SJSA1 (cell line): Measurements from ENCODE around the gene LYPD3. TPM values are rescaled to one million over a fixed set of nuclear protein-coding genes. Genes with fewer than 3 reads are reported as not detected.
"Not testable (repeated sequence)": the region's sequence is repeated elsewhere in the genome, so short reads cannot be mapped to it uniquely, and the experiment has no call there.

Experiments
- DNase-seq, 2 experiments: peaks; one replicate each; pipeline ENCODE4 v3.0.0-alpha.2; 2015 to 2020; ENCODE audit warnings: low spot score in 2 of 2, low read depth in 1 of 2
- H3K27ac ChIP-seq: fragments of 250-450 bp; sonication (Bioruptor Pico); 2 replicates; pipeline ENCODE4 v1.5.1; 2020; ENCODE audit warnings: mild to moderate bottlenecking, moderate library complexity
- H3K27me3 ChIP-seq: fragments of 250-450 bp; sonication (Bioruptor Pico); replicated peaks from 2 replicates; pipeline ENCODE4 v1.5.1; 2020; ENCODE audit warnings: mild to moderate bottlenecking, moderate library complexity
- H3K36me3 ChIP-seq: fragments of 250-450 bp; sonication (Bioruptor Pico); 2 replicates; pipeline ENCODE4 v1.5.1; 2020; ENCODE audit warnings: mild to moderate bottlenecking
- H3K4me1 ChIP-seq: fragments of 250-450 bp; sonication (Bioruptor Pico); replicated peaks from 2 replicates; pipeline ENCODE4 v1.6.1; 2021; ENCODE audit warnings: mild to moderate bottlenecking
- H3K4me3 ChIP-seq: fragments of 250-450 bp; sonication (Bioruptor Pico); 2 replicates; pipeline ENCODE4 v1.5.1; 2020; ENCODE audit warnings: mild to moderate bottlenecking
- H3K9me3 ChIP-seq: fragments of 250-450 bp; sonication (Bioruptor Pico); replicated peaks from 2 replicates; pipeline ENCODE4 v1.5.1; 2020; ENCODE audit warnings: mild to moderate bottlenecking
- total RNA-seq: library from RNA; depleted of rRNA; stranded (reverse); fragments of >200 nt; shearing (Covaris generic); gene quantifications from 2 replicates; pipeline ENCODE4 v1.2.3, GENCODE V29; 2014

LYPD3 gene
- total RNA-seq, 1 experiment from 2014 or later: 0.13 TPM

DNA sequence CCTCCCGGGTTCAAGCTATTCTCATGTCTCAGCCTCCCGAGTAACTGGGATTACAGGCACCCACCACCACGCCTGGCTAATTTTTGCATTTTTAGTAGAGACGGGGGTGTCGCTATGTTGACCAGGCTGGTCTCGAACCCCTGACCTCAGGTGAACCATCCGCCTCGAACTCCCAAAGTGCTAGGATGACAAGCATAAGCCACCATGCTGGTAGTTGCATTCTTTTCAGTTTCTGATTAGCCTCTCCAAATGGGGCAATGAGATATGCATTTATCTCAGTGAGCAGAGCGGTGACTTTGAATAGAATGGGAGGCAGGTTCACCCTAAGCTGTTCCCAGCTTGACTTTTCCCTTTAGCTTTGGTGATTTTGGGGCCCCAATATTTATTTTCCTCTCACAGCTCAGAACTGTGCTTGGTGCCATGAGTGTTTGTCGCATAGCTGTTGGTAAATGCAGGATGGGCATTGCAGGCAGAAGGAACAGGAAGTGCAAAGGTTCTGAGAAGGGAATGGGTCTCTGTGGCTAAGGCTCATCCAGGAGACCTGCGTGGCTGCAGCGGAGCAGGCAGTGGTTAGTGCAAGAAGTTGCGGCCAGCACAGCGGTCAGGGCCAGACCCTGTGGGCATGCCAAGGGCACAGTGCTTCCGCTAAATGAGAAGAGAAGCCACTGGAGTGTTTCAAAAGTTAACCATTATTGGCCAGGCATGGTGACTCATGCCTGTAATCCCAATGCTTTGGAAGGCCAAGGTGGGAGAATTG lies 20.7 kb downstream of the LYPD3 start:
- H3K36me3 ChIP-seq: no peaks in the 10 kb centered on the region
- no peak overlapping the region for H3K4me3 ChIP-seq
- no peaks in the 10 kb centered on the region for H3K4me1 ChIP-seq
- no peak for DNase-seq
- H3K27me3 ChIP-seq: no peaks in the 10 kb centered on the region
- no peaks in the 10 kb centered on the region for H3K9me3 ChIP-seq
- no peak overlapping the region for H3K27ac ChIP-seq

GRCh38 chr19:43444091-43444490 lies 21.3 kb downstream of the LYPD3 start:
- not testable (repeated sequence) for H3K4me1 ChIP-seq, H3K9me3 ChIP-seq, H3K36me3 ChIP-seq, DNase-seq, H3K4me3 ChIP-seq, H3K27me3 ChIP-seq, H3K27ac ChIP-seq

GRCh38 chr19:43441716-43442115 lies 23.7 kb downstream of the LYPD3 start:
- no peaks in the 10 kb centered on the region for H3K27me3 ChIP-seq
- H3K36me3 ChIP-seq: no peaks in the 10 kb centered on the region
- H3K27ac ChIP-seq: no peak overlapping the region
- no peak overlapping the region for H3K4me3 ChIP-seq
- H3K4me1 ChIP-seq: peaks cover 9% of the 10 kb centered on the region
- DNase-seq: no peak
- no peaks in the 10 kb centered on the region for H3K9me3 ChIP-seq

DNA sequence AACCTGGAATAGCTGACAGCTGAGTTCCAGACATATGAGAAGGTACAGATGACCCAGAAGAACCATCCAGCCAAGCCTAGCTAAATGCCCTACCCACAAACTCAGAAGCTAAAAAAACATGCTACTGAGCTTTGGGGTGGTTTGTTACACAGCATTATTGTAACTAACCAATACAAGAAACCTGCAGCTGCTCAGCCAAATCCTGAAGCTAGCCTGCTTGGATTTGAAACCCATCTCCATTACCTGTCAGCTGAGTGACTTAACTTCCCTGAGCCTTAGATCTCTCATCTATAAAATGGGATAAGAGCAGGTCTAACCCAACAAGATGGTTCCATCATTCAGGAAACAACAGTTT lies 25.7 kb downstream of the LYPD3 start:
- Histone ChIP-seq H3K27me3 (no peaks in the 10 kb centered on the region), H3K4me3 (no peak overlapping the region), H3K9me3 (no peaks in the 10 kb centered on the region), H3K36me3 (no peaks in the 10 kb centered on the region), H3K27ac (no peak overlapping the region), H3K4me1 (peaks cover 9% of the 10 kb centered on the region)
- DNase-seq: no peak

GRCh38 chr19:43439032-43439708 lies 26.2 kb downstream of the LYPD3 start:
- Histone ChIP-seq H3K27ac (peak overlapping the region; percentile 34), H3K27me3 (no peaks in the 10 kb centered on the region), H3K9me3 (no peaks in the 10 kb centered on the region), H3K4me3 (no peak overlapping the region), H3K4me1 (peaks cover 9% of the 10 kb centered on the region), H3K36me3 (no peaks in the 10 kb centered on the region)
- DNase-seq: peak in 1 of 2 experiments; percentile 22

DNA sequence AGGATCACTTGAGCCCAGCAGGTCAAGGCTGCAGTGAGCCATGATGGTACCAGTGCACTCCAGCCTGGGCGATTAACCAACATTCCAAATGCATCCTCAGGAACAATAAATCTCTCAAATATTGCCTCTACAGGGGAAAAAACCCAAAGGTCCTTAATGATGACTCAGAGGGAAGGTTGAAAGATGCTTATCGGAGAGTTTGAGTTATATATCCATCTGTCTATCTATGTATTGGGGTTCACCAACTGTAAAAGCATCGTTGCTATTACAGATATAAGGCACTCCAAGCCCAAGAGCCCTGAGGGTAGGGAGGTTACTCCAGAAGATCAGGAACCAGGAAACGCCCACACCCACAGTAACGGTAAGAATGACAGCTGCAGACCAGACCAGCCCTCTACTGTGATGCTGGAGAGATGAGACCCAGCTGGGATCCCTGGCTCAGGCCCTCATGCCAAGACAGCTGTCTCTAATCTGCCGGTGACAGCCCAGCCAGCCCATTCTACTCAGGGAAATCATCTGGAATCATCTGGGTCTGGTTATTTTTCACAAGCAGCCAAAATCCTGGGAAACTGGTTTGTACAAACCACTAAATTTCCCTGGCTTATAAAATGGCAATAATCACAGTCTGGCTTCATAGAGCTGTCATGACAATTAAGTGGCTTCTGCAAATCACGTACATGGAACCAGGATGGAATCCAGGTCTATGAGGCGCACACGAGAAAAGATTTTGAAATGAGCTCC lies 26.9 kb downstream of the LYPD3 start:
- H3K4me3 ChIP-seq: no peak overlapping the region
- peaks cover 12% of the 10 kb centered on the region for H3K4me1 ChIP-seq
- no peaks in the 10 kb centered on the region for H3K36me3 ChIP-seq
- no peaks in the 10 kb centered on the region for H3K9me3 ChIP-seq
- H3K27ac ChIP-seq: peak overlapping the region; percentile 34
- DNase-seq: peak in 1 of 2 experiments; percentile 6
- no peaks in the 10 kb centered on the region for H3K27me3 ChIP-seq

GRCh38 chr19:43437712-43438111 lies 27.7 kb downstream of the LYPD3 start:
- no peak overlapping the region for H3K27ac ChIP-seq
- DNase-seq: no peak
- no peak overlapping the region for H3K4me3 ChIP-seq
- H3K4me1 ChIP-seq: peaks cover 16% of the 10 kb centered on the region
- no peaks in the 10 kb centered on the region for H3K36me3 ChIP-seq
- no peaks in the 10 kb centered on the region for H3K27me3 ChIP-seq
- no peaks in the 10 kb centered on the region for H3K9me3 ChIP-seq

DNA sequence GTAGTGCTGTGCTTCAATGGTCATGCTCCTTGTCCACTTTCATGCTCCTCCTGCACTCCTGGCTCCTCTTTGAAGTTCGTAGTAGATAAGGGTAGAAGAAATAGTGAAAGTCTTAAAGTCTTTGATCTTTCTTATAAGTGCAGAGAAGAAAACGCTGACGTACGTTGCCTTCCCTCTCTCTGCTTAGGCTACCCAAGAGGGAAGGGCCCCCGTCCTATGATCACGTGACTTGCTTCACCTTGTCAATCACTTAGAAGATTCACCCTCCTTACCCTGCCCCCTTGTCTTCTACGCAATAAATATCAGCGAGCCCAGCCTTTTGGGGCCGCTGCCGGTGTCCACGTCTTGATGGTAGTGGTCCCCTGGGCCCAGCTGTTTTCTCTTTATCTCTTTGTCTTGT lies 28.1 kb downstream of the LYPD3 start:
- not testable (repeated sequence) for H3K27ac ChIP-seq, H3K27me3 ChIP-seq, H3K4me3 ChIP-seq, H3K36me3 ChIP-seq, H3K9me3 ChIP-seq, DNase-seq
- H3K4me1 ChIP-seq: peaks cover 16% of the 10 kb centered on the region

- H3K27me3 ChIP-seq: no peaks in the 10 kb centered on the region
- no peak for DNase-seq
Measured at GRCh38 chr19:43435775-43436174, 29.6 kb downstream of the LYPD3 start.

DNA sequence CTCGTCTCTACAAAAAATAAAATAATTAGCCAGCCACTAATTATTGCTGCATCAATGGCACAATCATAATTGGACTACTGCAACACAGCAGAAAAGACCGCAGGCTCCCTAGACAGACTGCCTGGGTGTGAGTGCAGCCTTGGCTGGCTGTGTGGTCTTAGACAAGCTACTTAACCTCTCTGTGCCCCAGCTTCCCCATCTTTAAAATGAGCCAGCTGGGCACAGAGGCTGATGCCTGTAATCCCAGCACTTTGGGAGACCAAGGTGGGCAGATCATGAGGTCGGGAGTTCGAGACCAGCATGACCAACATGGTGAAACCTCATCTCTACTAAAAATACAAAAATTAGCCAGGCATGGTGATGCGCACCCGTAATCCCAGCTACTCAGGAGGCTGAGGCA lies 31.7 kb downstream of the LYPD3 start:
- no peaks in the 10 kb centered on the region for H3K27me3 ChIP-seq
- no peak overlapping the region for H3K27ac ChIP-seq
- no peaks in the 10 kb centered on the region for H3K9me3 ChIP-seq
- H3K4me3 ChIP-seq: no peak overlapping the region
- peaks cover 21% of the 10 kb centered on the region for H3K4me1 ChIP-seq
- H3K36me3 ChIP-seq: no peaks in the 10 kb centered on the region
- DNase-seq: no peak

More at GRCh38 chr19:43435775-43436174, 29.6 kb downstream of the LYPD3 start:
- Histone ChIP-seq H3K27ac (no peak overlapping the region), H3K9me3 (no peaks in the 10 kb centered on the region), H3K4me1 (peaks cover 20% of the 10 kb centered on the region), H3K36me3 (no peaks in the 10 kb centered on the region), H3K4me3 (no peak overlapping the region)

- no peaks in the 10 kb centered on the region for H3K27me3 ChIP-seq
- H3K36me3 ChIP-seq: no peaks in the 10 kb centered on the region
- no peak for DNase-seq
- peaks cover 17% of the 10 kb centered on the region for H3K4me1 ChIP-seq
- H3K4me3 ChIP-seq: no peak overlapping the region
- no peak overlapping the region for H3K27ac ChIP-seq
- H3K9me3 ChIP-seq: no peaks in the 10 kb centered on the region
Measured at GRCh38 chr19:43433358-43433673, 32.1 kb downstream of the LYPD3 start.

DNA sequence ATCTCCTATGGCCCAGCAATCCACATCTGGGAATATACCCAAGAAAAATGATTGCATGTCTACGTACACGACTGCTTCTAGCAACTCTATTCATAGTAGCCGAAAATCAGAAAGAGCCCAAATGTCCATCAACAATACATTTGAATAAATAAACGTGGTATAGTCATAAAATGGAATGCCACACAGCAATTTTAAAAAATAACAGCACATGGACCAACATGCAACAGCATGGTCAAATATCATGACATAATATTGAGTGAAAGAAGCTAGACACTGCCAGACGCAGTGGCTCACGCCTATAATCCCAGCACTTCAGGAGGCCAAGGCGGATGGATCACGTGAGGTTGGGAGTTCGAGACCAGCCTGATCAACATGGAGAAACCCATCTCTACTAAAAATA lies 34.4 kb downstream of the LYPD3 start:
- H3K4me3 ChIP-seq: no peak overlapping the region
- no peaks in the 10 kb centered on the region for H3K9me3 ChIP-seq
- H3K4me1 ChIP-seq: peaks cover 16% of the 10 kb centered on the region
- H3K27ac ChIP-seq: no peak overlapping the region
- H3K36me3 ChIP-seq: no peaks in the 10 kb centered on the region
- H3K27me3 ChIP-seq: no peaks in the 10 kb centered on the region
- no peak for DNase-seq

DNA sequence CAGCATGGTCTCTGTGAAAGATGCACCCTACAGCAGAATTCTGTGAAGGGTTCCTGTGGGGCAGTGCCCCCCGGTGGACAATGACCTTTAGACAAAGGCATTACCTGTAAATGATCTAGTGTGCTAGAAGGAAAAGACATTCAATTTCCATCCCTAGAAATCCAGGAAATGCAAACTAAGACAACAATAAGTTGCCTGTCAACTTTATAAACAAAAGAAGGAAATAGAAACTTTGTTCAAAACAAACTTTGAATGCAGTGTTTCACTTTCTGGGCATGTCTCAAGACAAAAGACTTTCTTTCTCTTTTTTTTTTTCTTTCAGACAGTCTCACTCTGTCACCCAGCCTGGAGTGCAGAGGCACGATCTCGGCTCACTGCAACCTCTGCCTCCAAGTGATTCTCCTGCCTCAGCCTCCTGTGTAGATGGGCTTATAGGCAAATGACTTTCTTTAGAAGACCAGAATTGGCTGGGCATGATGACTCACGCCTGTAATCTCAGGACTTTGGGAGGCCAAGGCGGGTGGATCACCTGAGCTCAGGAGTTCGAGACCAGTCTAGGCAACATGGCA lies 35.2 kb downstream of the LYPD3 start:
- Histone ChIP-seq H3K9me3 (no peaks in the 10 kb centered on the region), H3K4me3 (no peak overlapping the region), H3K27ac (no peak overlapping the region), H3K27me3 (no peaks in the 10 kb centered on the region), H3K36me3 (no peaks in the 10 kb centered on the region), H3K4me1 (peaks cover 18% of the 10 kb centered on the region)
- peak in 1 of 2 experiments; percentile 24 for DNase-seq

DNA sequence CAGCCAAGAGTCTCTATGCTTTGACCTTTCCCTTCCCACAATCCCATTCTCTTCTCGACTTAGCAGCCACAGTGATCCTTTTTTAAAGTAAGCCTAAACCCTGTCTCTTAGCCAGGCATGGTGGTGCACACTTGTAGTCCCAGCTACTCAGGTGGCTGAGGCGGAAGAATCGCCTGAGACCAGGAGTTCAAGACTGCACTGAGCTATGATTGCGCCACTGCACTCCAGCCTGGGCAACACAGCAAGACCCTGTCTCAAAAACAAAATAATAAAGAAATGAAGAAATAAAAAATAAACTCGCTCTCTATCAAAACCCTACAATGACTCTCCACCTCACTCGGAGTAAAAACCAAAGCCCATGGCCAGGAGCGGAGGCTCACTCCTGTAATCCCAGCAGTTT lies 36.0 kb downstream of the LYPD3 start:
- H3K9me3 ChIP-seq: no peaks in the 10 kb centered on the region
- DNase-seq: no peak
- no peaks in the 10 kb centered on the region for H3K27me3 ChIP-seq
- H3K36me3 ChIP-seq: no peaks in the 10 kb centered on the region
- no peak overlapping the region for H3K27ac ChIP-seq
- H3K4me3 ChIP-seq: no peak overlapping the region
- H3K4me1 ChIP-seq: peaks cover 18% of the 10 kb centered on the region
